T-helper 1 cell treated with Interleukin-12 subunit alpha and Interleukin-12 subunit beta and Interleukin-4 antibody, amounts not matched to agents 30 ng/mL and 1 ng/mL, for 36 hours (primary cell): ENCODE results near the gene LRG1. TPM values are rescaled to one million over a fixed set of nuclear protein-coding genes. Genes with fewer than 3 reads are reported as not detected.
"Not testable (repeated sequence)": the region's sequence is repeated elsewhere in the genome, so short reads cannot be mapped to it uniquely, and the experiment has no call there.

ENCODE experiments used
- intact Hi-C: fragments of 100-400 bp; cut with micrococcal nuclease; formaldehyde crosslinking; loops from one replicate; pipeline ENCODE4 v1.15.1; 2024
- total RNA-seq: library from RNA; stranded (reverse); gene quantifications from 2 replicates; pipeline ENCODE4 v1.2.3, GENCODE V29; 2022

Gene LRG1
- total RNA-seq, 1 donor from 2014 or later, result 1.1 TPM

- intact Hi-C loops, result no loop called here
These were observed 13.4 kb upstream of the LRG1 start for GRCh38 chr19:4553092-4553695.

GRCh38 chr19:4552525-4552819 is 12.6 kb upstream of the LRG1 start:
- intact Hi-C loops, result no loop called here

GRCh38 chr19:4550479-4551050 is 10.7 kb upstream of the LRG1 start:
- intact Hi-C loops, result no loop called here

- intact Hi-C loops, result no loop called here
These were observed 10.2 kb upstream of the LRG1 start for GRCh38 chr19:4550018-4550417.

- intact Hi-C loops, result no loop called here
These were observed 8.4 kb upstream of the LRG1 start for GRCh38 chr19:4548238-4548584.

- intact Hi-C loops, result no loop called here
These were observed 7.7 kb upstream of the LRG1 start for GRCh38 chr19:4547303-4548237.

- intact Hi-C loops, result no loop called here
These were observed 4.2 kb upstream of the LRG1 start for GRCh38 chr19:4543842-4544647.

GRCh38 chr19:4542896-4543841 is 3.3 kb upstream of the LRG1 start:
- intact Hi-C loops, result no loop called here

- intact Hi-C loops, result not testable (repeated sequence)
These were observed 1.9 kb upstream of the LRG1 start for GRCh38 chr19:4541806-4542145.

- intact Hi-C loops, result no loop called here
These were observed 1.4 kb upstream of the LRG1 start for GRCh38 chr19:4541114-4541805.

- intact Hi-C loops, result no loop called here
These were observed 605 bp downstream of the LRG1 start for GRCh38 chr19:4539169-4539692.

GRCh38 chr19:4538601-4538954 is 1.3 kb downstream of the LRG1 start:
- intact Hi-C loops, result no loop called here

- intact Hi-C loops, result no loop called here
These were observed 1.8 kb downstream of the LRG1 start for GRCh38 chr19:4537953-4538600.

- intact Hi-C loops, result no loop called here
These were observed 3.0 kb downstream of the LRG1 start for GRCh38 chr19:4536798-4537197.

- intact Hi-C loops, result no loop called here
These were observed 4.8 kb downstream of the LRG1 start, which contains the start of gene PLIN5 for GRCh38 chr19:4534836-4535658. TSS of gene PLIN5 (minus strand) at chr19:4535224. CDS start at chr19:4534074, 1,150 bp downstream.

GRCh38 chr19:4533835-4534424 is 5.9 kb downstream of the LRG1 start:
- intact Hi-C loops, result no loop called here

- intact Hi-C loops, result no loop called here
These were observed 6.5 kb downstream of the LRG1 start for GRCh38 chr19:4533334-4533733.

GRCh38 chr19:4531562-4532165 is 8.2 kb downstream of the LRG1 start:
- intact Hi-C loops, result no loop called here
